HUES64 (cell line): ENCODE measurements around the gene MAOA.

Experiments
- H3K27ac ChIP-seq: 2 replicates; pipeline ENCODE4 v1.7.0; 2013; ENCODE audit warnings: low read depth, low read length, inconsistent platforms
- H3K27me3 ChIP-seq: 2 replicates; pipeline ENCODE4 v1.6.1; 2013; ENCODE audit warnings: mild to moderate bottlenecking, low read length; ENCODE audit not compliant: insufficient read depth
- H3K36me3 ChIP-seq: 2 replicates; pipeline ENCODE4 v1.6.1; 2013; ENCODE audit warnings: mild to moderate bottlenecking, low read length; ENCODE audit not compliant: insufficient read depth
- H3K4me1 ChIP-seq: 2 replicates; pipeline ENCODE4 v1.6.1; 2013; ENCODE audit warnings: mild to moderate bottlenecking, low read length, moderate library complexity; ENCODE audit not compliant: insufficient read depth
- H3K4me3 ChIP-seq: 2 replicates; pipeline ENCODE4 v1.5.1; 2013; ENCODE audit warnings: mild to moderate bottlenecking, low read length, moderate library complexity
- H3K9ac ChIP-seq: 2 replicates; pipeline ENCODE4 v1.6.1; 2013; ENCODE audit warnings: mild to moderate bottlenecking, low read depth, low read length
- H3K9me3 ChIP-seq: 2 replicates; pipeline ENCODE4 v1.6.1; 2013; ENCODE audit warnings: low read depth, low read length; ENCODE audit not compliant: insufficient read depth
- WGBS: fragments of 150-250, 120-280 bp; methylation state at CpG from one replicate; pipeline ENCODE4 v1.1.7; 2013; ENCODE audit warnings: missing lambda C conversion rate; 5-methylcytosine and 5-hydroxymethylcytosine counted together

The MAOA gene

GRCh38 chrX:43735534-43735933, 79.4 kb downstream of the MAOA start:
- Histone ChIP-seq H3K4me3 (no peak overlapping the region), H3K36me3 (no peaks in the 10 kb centered on the region), H3K27me3 (no peaks in the 10 kb centered on the region), H3K27ac (no peak overlapping the region), H3K9ac (no peak overlapping the region), H3K4me1 (no peaks in the 10 kb centered on the region; the same call in 1 of the 2 replicates), H3K9me3 (no peaks in the 10 kb centered on the region)
- WGBS: 94% methylated on average over 5 of the region's 6 CpGs

- no peak overlapping the region for H3K9ac ChIP-seq
- H3K4me3 ChIP-seq: no peak overlapping the region
- no peaks in the 10 kb centered on the region for H3K36me3 ChIP-seq
- H3K4me1 ChIP-seq: no peaks in the 10 kb centered on the region; the same call in 1 of the 2 replicates
- 89% methylated on average over 2 of the region's 3 CpGs for WGBS
- no peak overlapping the region for H3K27ac ChIP-seq
- no peaks in the 10 kb centered on the region for H3K27me3 ChIP-seq
- H3K9me3 ChIP-seq: no peaks in the 10 kb centered on the region
Measured at GRCh38 chrX:43735957-43736356, 79.9 kb downstream of the MAOA start.

GRCh38 chrX:43741843-43742573, 85.9 kb downstream of the MAOA start:
- WGBS: 93% methylated on average over 5 of the region's 7 CpGs
- no peaks in the 10 kb centered on the region for H3K4me1 ChIP-seq
- H3K9me3 ChIP-seq: no peaks in the 10 kb centered on the region
- no peaks in the 10 kb centered on the region for H3K36me3 ChIP-seq
- no peak overlapping the region for H3K9ac ChIP-seq
- no peaks in the 10 kb centered on the region for H3K27me3 ChIP-seq
- no peak overlapping the region for H3K4me3 ChIP-seq
- H3K27ac ChIP-seq: no peak overlapping the region

- Histone ChIP-seq H3K36me3 (no peaks in the 10 kb centered on the region), H3K4me3 (no peak overlapping the region), H3K9me3 (no peaks in the 10 kb centered on the region), H3K27ac (no peak overlapping the region), H3K4me1 (no peaks in the 10 kb centered on the region), H3K27me3 (no peaks in the 10 kb centered on the region), H3K9ac (no peak overlapping the region)
- WGBS: 91% methylated on average over 5 of the region's 5 CpGs
Measured at GRCh38 chrX:43743100-43743822, 87.2 kb downstream of the MAOA start.

- WGBS: 100% methylated on average over 2 of the region's 3 CpGs
- Histone ChIP-seq H3K27me3 (no peaks in the 10 kb centered on the region), H3K4me3 (no peak overlapping the region), H3K4me1 (no peaks in the 10 kb centered on the region), H3K27ac (no peak overlapping the region), H3K36me3 (no peaks in the 10 kb centered on the region), H3K9me3 (no peaks in the 10 kb centered on the region), H3K9ac (no peak overlapping the region)
Measured at GRCh38 chrX:43744284-43744683, 88.2 kb downstream of the MAOA start.

GRCh38 chrX:43745938-43746721, 90.0 kb downstream of the MAOA start:
- Histone ChIP-seq H3K9me3 (no peaks in the 10 kb centered on the region), H3K4me1 (no peaks in the 10 kb centered on the region), H3K27ac (no peak overlapping the region), H3K4me3 (no peak overlapping the region), H3K36me3 (no peaks in the 10 kb centered on the region), H3K27me3 (no peaks in the 10 kb centered on the region), H3K9ac (no peak overlapping the region)
- 95% methylated on average over 3 of the region's 6 CpGs for WGBS

- Histone ChIP-seq H3K4me3 (no peak overlapping the region), H3K27ac (no peak overlapping the region), H3K36me3 (no peaks in the 10 kb centered on the region), H3K9me3 (no peaks in the 10 kb centered on the region), H3K27me3 (no peaks in the 10 kb centered on the region), H3K4me1 (no peaks in the 10 kb centered on the region), H3K9ac (no peak overlapping the region)
- WGBS: 78% methylated on average over 1 of the region's 2 CpGs
Measured at GRCh38 chrX:43747476-43747875, 91.4 kb downstream of the MAOA start.

GRCh38 chrX:43750248-43750676, 94.2 kb downstream of the MAOA start:
- Histone ChIP-seq H3K4me3 (no peak overlapping the region), H3K9me3 (no peaks in the 10 kb centered on the region), H3K36me3 (no peaks in the 10 kb centered on the region), H3K27me3 (no peaks in the 10 kb centered on the region), H3K9ac (no peak overlapping the region), H3K27ac (no peak overlapping the region), H3K4me1 (no peaks in the 10 kb centered on the region)
- 35% methylated on average over 4 of the region's 6 CpGs for WGBS

GRCh38 chrX:43753637-43754036, 97.5 kb downstream of the MAOA start:
- Histone ChIP-seq H3K4me3 (no peak overlapping the region), H3K9me3 (no peaks in the 10 kb centered on the region), H3K9ac (no peak overlapping the region), H3K27ac (no peak overlapping the region), H3K36me3 (no peaks in the 10 kb centered on the region), H3K27me3 (no peaks in the 10 kb centered on the region), H3K4me1 (no peaks in the 10 kb centered on the region)
- 94% methylated on average over 3 of the region's 3 CpGs for WGBS

GRCh38 chrX:43756076-43756475, 100.0 kb downstream of the MAOA start:
- Histone ChIP-seq H3K36me3 (no peaks in the 10 kb centered on the region), H3K27ac (no peak overlapping the region), H3K4me1 (no peaks in the 10 kb centered on the region), H3K9ac (no peak overlapping the region), H3K9me3 (no peaks in the 10 kb centered on the region), H3K27me3 (no peaks in the 10 kb centered on the region), H3K4me3 (no peak overlapping the region)
- WGBS: 94% methylated on average over 5 of the region's 5 CpGs

- Histone ChIP-seq H3K4me3 (no peak overlapping the region), H3K9ac (no peak overlapping the region), H3K36me3 (no peaks in the 10 kb centered on the region), H3K27ac (no peak overlapping the region), H3K9me3 (no peaks in the 10 kb centered on the region), H3K27me3 (no peaks in the 10 kb centered on the region), H3K4me1 (no peaks in the 10 kb centered on the region)
- 95% methylated on average over 7 of the region's 7 CpGs for WGBS
Measured at GRCh38 chrX:43758044-43758443, 101.9 kb downstream of the MAOA start.
